Keratinocyte (primary cell): Measurements from ENCODE around the gene MLEC. TPM values are rescaled to one million over a fixed set of nuclear protein-coding genes. Genes with fewer than 3 reads are reported as not detected.

ENCODE experiments used
- DNase-seq: peaks from one replicate; pipeline ENCODE4 v3.0.0-alpha.2; 2011; ENCODE audit warnings: low read depth, missing footprints, low spot score
- FAIRE-seq: peaks from 2 replicates; lab custom pipeline; 2011; peaks lifted over from hg19 to GRCh38; lab: Jason Lieb, UNC
- H2AFZ ChIP-seq: 2 replicates; pipeline ENCODE4 v1.6.0; 2012; ENCODE audit warnings: low read length, control low read depth, inconsistent platforms; ENCODE audit not compliant: control insufficient read depth
- H3K27ac ChIP-seq: 2 replicates; pipeline ENCODE4 v1.5.1; 2011; ENCODE audit warnings: low read length; ENCODE audit not compliant: control insufficient read depth, insufficient read depth
- H3K27me3 ChIP-seq: 3 replicates; pipeline ENCODE4 v1.6.0; 2011; ENCODE audit warnings: low read length; ENCODE audit not compliant: control insufficient read depth, insufficient read depth; ENCODE audit errors: extremely low read depth
- H3K36me3 ChIP-seq, 2 experiments: 2 replicates in 1 of 2; 3 replicates in 1 of 2; pipeline ENCODE4 v1.5.1; 2011; ENCODE audit warnings: low read length in 2 of 2, mild to moderate bottlenecking in 1 of 2; ENCODE audit not compliant: control insufficient read depth in 2 of 2, insufficient read depth in 2 of 2; ENCODE audit errors: extremely low read depth in 1 of 2
- H3K4me1 ChIP-seq: 3 replicates; pipeline ENCODE4 v1.5.1; 2011; ENCODE audit warnings: low read length; ENCODE audit not compliant: control insufficient read depth, insufficient read depth; ENCODE audit errors: extremely low read depth
- H3K4me2 ChIP-seq: 3 replicates; pipeline ENCODE4 v1.6.0; 2011; ENCODE audit warnings: low read depth, low read length; ENCODE audit not compliant: control insufficient read depth, insufficient read depth; ENCODE audit errors: extremely low read depth
- H3K4me3 ChIP-seq, 3 experiments: fragments of 200-600 bp in 1 of 3; sonication (generic) in 1 of 3; 2 replicates in 2 of 3; 3 replicates in 1 of 3; pipeline ENCODE4 v1.5.1; 2011 to 2016; ENCODE audit warnings: low read length in 3 of 3, mild to moderate bottlenecking in 3 of 3, control low read depth in 2 of 3, inconsistent platforms in 1 of 3, low read depth in 1 of 3, mixed read lengths in 1 of 3, mixed run types in 1 of 3, moderate library complexity in 1 of 3; ENCODE audit not compliant: control insufficient read depth in 2 of 3, insufficient read depth in 2 of 3; ENCODE audit errors: extremely low read depth in 1 of 3
- H3K79me2 ChIP-seq: 2 replicates; pipeline ENCODE4 v1.6.0; 2012; ENCODE audit warnings: low read length; ENCODE audit not compliant: control insufficient read depth, insufficient read depth
- H3K9ac ChIP-seq: 3 replicates; pipeline ENCODE4 v1.6.0; 2011; ENCODE audit warnings: low read length; ENCODE audit not compliant: control insufficient read depth, insufficient read depth; ENCODE audit errors: extremely low read depth
- H3K9me1 ChIP-seq: 3 replicates; pipeline ENCODE4 v1.6.0; 2011; ENCODE audit warnings: low read length; ENCODE audit not compliant: control insufficient read depth, insufficient read depth; ENCODE audit errors: extremely low read depth
- H3K9me3 ChIP-seq: 2 replicates; pipeline ENCODE4 v1.5.1; 2012; ENCODE audit warnings: low read depth, low read length; ENCODE audit not compliant: control insufficient read depth
- H4K20me1 ChIP-seq: 3 replicates; pipeline ENCODE4 v1.6.0; 2011; ENCODE audit warnings: low read length; ENCODE audit not compliant: control insufficient read depth, insufficient read depth; ENCODE audit errors: extremely low read depth
- CTCF ChIP-seq, 3 experiments: IDR thresholded peaks in 1 of 3; conservative IDR thresholded peaks in 1 of 3; optimal IDR thresholded peaks in 1 of 3; 2 replicates in 2 of 3; 3 replicates in 1 of 3; pipeline versions ENCODE3 to v1.5.1; 2011; ENCODE audit warnings: low read length in 3 of 3, mild to moderate bottlenecking in 3 of 3, moderate library complexity in 2 of 3, control low read depth in 1 of 3, inconsistent platforms in 1 of 3; ENCODE audit not compliant: insufficient read depth in 2 of 3; ENCODE audit errors: extremely low read depth in 1 of 3
- EZH2 ChIP-seq: IDR thresholded peaks from one replicate; pipeline ENCODE4 v1.6.1; 2012; ENCODE audit warnings: inconsistent platforms, mild to moderate bottlenecking, low read length, moderate library complexity
- dilution Hi-C: fragments of 300-500 bp; cut with MboI; formaldehyde crosslinking; loops from one replicate; pipeline ENCODE4 v1.7.0; 2020; ENCODE audit warnings: low sequenced_read_pairs; ENCODE audit not compliant: extremely low pct_ligation_motif_present
- polyA plus RNA-seq, 5 experiments: library from polyadenylated mRNA; depleted of rRNA in 3 of 5; stranded (reverse) in 3 of 5; stranded (forward) in 1 of 5; unstranded in 1 of 5; fragments of >200 nt; gene quantifications; 1 replicate in 1 of 5; 2 replicates in 3 of 5; 3 replicates in 1 of 5; pipeline versions ENCODE4 v1.2.1 to v1.2.3, GENCODE V29; 2011 to 2012; ENCODE audit warnings: missing spikeins in 2 of 5, low read depth in 1 of 5, low replicate concordance in 1 of 5

The MLEC gene
- polyA plus RNA-seq, 1 donor (not counting 4 experiments of a cell fraction or from before 2014, with no cell fraction given), result 65.2 TPM

GRCh38 chr12:120687578-120688289 lies 785 bp downstream of the MLEC start:
- Histone ChIP-seq H3K4me1 (peaks cover 22% of the 10 kb centered on the region), H4K20me1 (peaks cover 11% of the 10 kb centered on the region), H3K9me1 (no peaks in the 10 kb centered on the region), H3K9ac (peak overlapping the region; percentile 91), H3K4me2 (peak overlapping the region; percentile 95), H3K9me3 (no peaks in the 10 kb centered on the region), H3K79me2 (peaks cover 55% of the 10 kb centered on the region), H3K27ac (peak overlapping the region; percentile 71), H2AFZ (peak overlapping the region; percentile 37), H3K36me3 (peaks cover 0 to 1% of the 10 kb centered on the region in 2 experiments), H3K27me3 (no peaks in the 10 kb centered on the region), H3K4me3 (peak overlapping the region; percentile 83 to 87 (median 83))
- no peak for FAIRE-seq
- TF ChIP-seq CTCF (optimal IDR thresholded peaks at IDR 0.05 in 1 of 3, IDR thresholded peaks at IDR 0.05 in 1 of 3, conservative IDR thresholded peaks at IDR 0.05 in 1 of 3; ENCODE audit: extremely low read depth in 1 of 3, insufficient read depth in 2 of 3, low read length in 3 of 3) (no peak), EZH2 (no peak)
- dilution Hi-C loops, result no loop called here
- DNase-seq, result no peak

- dilution Hi-C loops, result no loop called here
- H3K9ac ChIP-seq, result peak overlapping the region; percentile 91
- H3K4me1 ChIP-seq, result peaks cover 22% of the 10 kb centered on the region
- H3K27me3 ChIP-seq, result no peaks in the 10 kb centered on the region
- H3K27ac ChIP-seq, result peak overlapping the region; percentile 71
- peaks cover 11% of the 10 kb centered on the region for H4K20me1 ChIP-seq
- peaks cover 62% of the 10 kb centered on the region for H3K79me2 ChIP-seq
- peak overlapping the region; percentile 83 to 87 (median 83) for H3K4me3 ChIP-seq
- H3K4me2 ChIP-seq, result peak overlapping the region; percentile 95
- H3K9me3 ChIP-seq, result no peaks in the 10 kb centered on the region
- peak; percentile 17 for FAIRE-seq
- no peak overlapping the region for H2AFZ ChIP-seq
- peaks cover 0 to 5% of the 10 kb centered on the region in 2 experiments for H3K36me3 ChIP-seq
- no peak for TF ChIP-seq CTCF (optimal IDR thresholded peaks at IDR 0.05 in 1 of 3, IDR thresholded peaks at IDR 0.05 in 1 of 3, conservative IDR thresholded peaks at IDR 0.05 in 1 of 3; ENCODE audit: extremely low read depth in 1 of 3, insufficient read depth in 2 of 3, low read length in 3 of 3)
- TF ChIP-seq EZH2, result no peak
- DNase-seq, result no peak
- no peaks in the 10 kb centered on the region for H3K9me1 ChIP-seq
Measured at GRCh38 chr12:120688527-120689071, 1.6 kb downstream of the MLEC start.
